ENCODE measurements around the gene KIAA1328.

DNA sequence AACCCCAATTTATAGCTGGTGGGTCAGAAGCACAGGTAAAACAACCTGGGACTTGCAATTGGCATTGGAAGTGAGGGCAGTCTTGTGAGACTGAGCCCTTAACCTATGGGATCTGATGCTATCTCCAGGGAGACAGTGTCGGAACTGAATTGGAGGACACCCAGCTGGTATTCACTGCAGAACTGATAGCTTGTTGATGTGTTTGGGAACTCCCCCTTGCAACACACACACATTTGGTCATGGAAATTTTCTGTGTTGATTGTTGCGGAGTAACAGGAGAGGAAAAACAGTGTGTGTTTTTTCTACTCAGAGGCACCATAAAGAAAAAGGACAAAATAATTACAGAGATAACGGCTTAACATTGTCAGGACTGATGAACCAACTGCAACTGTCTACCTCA, 16.2 kb upstream of the KIAA1328 start:
- no peak for TF ChIP-seq MXI1 (conservative IDR thresholded peaks at IDR 0.05; ENCODE audit: poor library complexity, severe bottlenecking)
- no peak for TF ChIP-seq SMC3 (conservative IDR thresholded peaks at IDR 0.05; ENCODE audit: poor library complexity)
- TF ChIP-seq EZH2 (IDR thresholded peaks at IDR 0.05; ENCODE audit: borderline replicate concordance, insufficient read depth, low read length, poor library complexity, severe bottlenecking), result no peak

Data from neural cell (in vitro differentiated cells).